HG02623 (cell line): ENCODE results near the gene SDC4.

ENCODE experiments used
- ATAC-seq: cut with Tn5 transposase; IDR thresholded peaks from one replicate; pipeline ENCODE4 v1.9.1; 2021; ENCODE audit warnings: moderate library complexity; ENCODE audit not compliant: unreplicated experiment

SDC4 gene

DNA sequence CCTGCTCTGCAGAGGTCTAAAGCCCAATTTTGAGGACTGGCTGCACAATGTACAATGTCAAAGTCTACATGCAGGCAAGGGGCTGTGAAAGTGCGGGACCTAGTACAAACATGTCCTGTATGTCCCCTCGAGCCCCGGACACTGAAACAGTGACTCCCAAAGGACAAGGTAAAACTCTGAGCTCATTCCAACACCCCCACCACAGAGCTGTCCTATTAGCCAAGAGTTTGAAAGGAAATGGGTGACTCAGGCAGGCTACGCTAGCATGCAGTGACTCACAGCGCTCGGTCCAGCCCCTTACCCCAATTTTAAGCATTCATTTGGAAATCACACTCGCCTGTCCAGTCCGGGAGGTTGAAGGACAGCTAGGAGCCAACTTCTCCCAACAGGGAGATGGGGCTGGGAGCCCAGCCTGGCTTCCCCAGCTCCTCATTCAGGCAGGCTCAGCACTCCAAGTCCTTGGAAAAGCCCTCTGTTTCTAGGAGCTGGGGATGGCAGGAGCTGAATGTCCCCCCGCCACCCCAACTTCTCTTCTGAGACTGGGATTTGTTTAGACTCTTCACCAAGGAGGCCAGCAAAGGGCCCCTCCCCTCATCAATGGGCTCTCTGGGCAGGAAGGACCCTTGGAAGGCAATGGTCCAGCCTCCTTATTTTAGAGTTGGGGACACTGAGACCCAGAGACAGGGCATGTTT lies 3.9 kb downstream of the SDC4 start:
- no peak for ATAC-seq

DNA sequence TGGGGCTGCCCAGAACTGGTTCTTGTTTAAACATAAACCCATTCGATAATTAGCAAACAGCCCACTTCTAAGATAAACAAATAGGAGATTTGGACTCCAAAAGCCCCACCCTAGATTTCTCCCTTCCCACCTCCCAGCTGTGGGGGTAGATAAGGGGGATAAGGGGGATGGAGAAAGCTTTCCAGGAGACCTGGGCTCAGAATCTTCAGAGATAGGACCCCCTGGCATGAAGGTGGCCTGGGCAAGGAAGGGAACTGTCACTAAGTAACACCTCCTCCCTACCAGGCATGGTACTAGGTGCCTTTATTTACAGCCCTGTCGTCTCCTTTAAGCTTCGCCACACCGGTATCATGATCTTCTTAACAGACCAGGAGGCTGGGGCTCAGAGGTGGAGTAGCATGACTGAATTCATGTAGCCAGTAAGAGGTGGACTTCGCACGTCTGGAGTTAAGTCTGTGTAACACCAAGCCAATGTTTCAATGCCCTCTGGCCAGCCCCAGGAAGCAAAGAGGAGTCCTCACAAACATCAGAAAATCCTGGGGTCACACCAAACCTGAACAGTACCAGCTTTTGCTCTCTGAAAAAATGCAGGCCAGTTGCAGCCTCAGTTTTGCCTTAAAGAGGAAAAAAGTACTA lies 4.6 kb downstream of the SDC4 start:
- ATAC-seq, result no peak

DNA sequence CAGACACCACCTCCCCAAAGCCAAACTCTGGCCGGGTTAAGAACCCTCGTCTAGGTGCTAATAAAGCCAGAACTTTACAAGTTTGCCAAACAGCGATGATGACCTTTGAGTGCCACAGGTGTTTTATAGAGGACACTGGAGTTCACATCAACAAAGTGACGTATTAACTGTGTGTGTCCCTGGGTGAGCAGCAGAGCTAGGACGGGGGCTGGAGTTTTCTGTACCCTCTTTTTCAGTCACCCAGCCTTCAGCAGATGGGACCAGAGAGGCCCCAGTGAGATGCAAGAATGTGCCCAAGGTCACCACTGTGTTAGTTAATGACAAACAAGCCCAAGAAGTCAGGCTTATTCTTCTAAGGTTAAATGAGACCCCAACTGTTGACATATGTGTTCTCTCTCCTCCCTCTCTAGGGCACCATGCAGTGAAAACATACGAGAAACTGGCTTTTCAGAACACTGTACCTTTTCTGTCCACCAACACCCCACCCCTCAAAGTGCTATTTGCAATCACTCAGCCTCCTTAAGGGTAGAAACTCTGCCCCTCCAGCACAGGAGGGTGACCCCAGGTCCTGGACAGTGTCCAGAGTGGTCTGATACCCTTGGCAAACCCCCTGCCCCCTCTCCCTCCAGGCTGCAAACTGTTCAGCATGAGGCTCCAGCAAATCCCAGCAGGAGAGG lies 5.2 kb downstream of the SDC4 start:
- ATAC-seq, result no peak

DNA sequence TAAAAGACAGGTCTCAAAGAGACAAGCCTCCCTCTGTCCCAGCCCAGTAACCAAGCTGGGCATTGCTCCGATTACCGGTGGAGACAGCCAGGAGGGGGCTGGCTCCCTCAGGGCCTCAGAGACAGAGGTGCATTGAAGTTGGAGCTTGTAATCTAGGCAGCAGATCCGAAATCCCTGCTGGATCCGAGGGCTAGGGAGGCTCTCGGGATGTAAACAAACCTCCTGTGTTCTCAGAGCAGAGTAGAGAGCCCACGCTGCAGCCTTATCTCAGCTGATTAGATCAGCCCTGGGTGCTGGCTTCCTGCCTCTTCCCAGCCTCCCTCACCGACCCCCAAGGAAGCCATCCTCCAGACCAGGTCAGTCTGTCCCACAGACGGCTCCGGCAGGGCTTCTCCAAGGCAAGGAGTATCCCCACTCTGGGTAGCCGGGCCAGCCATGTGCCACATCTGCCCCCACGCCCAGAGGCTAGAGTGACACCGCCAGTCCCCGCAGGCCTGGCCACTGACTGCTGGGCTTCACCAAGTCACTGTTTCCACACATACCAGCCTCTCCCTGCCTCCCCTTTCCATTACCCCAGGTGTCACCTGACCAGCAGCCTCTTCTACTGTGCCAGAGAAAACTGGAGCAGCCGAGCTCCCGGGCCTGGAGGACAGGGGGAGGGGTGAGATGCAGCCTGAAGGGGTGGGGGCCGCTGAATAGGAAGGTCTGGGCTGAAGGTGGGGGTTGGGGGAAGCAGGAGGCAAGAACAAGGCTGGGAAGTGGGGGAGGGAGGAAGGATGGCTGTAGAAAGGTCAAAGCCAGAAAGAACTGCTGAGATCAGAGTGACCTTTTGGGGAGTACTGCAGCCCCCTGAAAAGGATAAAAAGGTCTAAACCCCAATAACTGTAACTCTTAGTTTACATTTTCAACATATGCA lies 6.0 kb downstream of the SDC4 start:
- no peak for ATAC-seq

DNA sequence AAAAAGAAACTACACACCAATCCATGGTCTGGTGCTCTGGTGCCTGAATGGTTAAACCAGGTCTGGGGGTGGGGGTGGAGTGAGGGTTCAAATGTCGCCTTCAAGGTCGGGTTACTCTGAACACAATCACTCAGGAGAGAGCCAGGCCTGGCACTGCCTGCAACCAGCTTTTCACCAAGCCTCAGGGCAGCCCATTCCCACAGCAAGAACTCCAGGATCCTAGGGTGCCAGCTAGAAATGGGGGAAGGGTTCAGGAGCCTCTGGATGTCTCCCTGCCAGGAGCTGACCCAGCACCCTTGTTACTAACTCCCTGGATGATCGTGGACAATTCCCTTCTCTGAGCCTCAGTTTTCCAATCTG lies 6.7 kb downstream of the SDC4 start:
- no peak for ATAC-seq

DNA sequence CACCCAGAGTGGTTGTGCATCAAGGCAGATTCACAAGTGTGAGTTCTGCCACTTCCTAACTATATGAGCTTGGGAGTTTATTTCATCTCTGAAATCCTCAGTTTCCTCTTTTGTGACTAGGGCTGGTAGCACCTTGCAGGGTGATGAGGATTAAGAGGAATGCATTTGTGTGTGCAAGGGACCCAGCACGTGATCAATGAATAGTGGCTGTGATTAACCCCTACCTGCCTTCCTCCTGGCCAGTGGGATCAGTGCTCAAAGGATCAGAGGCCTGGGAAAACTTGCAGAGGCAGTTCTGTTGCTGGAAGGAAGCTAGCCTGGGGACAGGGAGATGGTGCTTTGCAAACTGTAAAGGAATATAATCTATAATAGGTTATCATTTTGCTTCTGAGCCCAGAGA lies 7.3 kb downstream of the SDC4 start:
- no peak for ATAC-seq

GRCh38 chr20:45340236-45340847 lies 7.9 kb downstream of the SDC4 start:
- ATAC-seq, result no peak

DNA sequence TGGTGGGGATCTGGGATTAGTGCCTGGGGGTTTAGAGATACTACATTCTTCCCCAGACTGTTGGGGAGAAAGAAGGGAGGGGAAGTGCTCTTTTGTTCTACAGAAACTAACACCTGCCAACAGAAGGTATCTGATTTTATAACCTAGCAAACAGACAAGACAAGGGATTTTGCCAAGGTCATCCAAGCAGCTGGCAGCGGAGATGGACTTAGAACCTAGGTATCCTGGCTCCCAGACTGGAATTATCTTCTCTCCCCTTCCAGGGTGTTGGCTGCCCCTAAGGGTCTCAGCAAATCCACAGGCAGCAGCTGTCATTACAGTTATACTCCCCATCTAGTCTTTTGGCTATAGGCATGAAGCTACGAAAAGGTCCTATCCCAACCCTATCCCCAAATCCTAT lies 8.4 kb downstream of the SDC4 start:
- no peak for ATAC-seq

GRCh38 chr20:45339084-45339483 lies 9.1 kb downstream of the SDC4 start:
- ATAC-seq, result no peak

GRCh38 chr20:45338121-45339030 lies 9.8 kb downstream of the SDC4 start:
- ATAC-seq, result no peak

GRCh38 chr20:45337367-45338120 lies 10.7 kb downstream of the SDC4 start:
- ATAC-seq, result no peak

DNA sequence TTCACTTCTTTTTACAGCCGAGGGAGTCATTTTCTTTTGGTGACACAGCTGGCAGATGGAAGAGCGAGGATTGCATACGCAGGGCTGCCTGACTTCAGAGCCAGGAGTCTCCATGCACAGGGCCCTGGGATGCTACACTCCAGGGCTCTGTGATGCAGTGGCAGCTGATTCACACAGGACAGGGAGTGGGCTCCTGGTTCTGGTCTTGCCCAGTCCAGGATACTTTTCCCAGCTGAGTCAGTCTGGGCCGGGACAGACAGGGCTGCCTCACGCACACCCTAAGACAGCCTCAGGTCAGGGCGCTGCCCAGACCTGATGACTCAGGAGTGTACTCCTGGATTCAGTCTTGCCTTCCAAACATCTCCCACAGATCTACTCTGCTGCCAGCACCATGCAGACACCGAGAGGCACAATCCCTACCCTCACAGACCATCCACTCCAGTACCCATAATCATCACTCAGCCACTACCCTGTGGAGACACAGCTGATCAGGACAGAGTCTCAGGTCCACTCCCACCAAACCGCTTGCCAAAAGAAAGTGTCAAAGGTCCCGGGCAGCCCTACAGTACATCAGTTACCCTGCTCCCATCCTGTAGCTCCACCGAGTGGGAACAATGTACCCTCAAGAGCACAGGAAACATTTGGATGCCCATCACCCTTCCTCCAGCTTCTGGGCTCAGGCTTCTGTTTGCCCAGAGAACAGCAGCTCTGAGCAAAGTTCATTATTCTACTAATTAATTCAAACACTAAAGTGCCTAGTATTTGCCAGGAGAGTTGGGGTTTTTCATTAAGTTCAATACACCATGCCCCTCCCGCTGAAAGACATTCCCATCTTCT lies 11.5 kb downstream of the SDC4 start:
- no peak for ATAC-seq

DNA sequence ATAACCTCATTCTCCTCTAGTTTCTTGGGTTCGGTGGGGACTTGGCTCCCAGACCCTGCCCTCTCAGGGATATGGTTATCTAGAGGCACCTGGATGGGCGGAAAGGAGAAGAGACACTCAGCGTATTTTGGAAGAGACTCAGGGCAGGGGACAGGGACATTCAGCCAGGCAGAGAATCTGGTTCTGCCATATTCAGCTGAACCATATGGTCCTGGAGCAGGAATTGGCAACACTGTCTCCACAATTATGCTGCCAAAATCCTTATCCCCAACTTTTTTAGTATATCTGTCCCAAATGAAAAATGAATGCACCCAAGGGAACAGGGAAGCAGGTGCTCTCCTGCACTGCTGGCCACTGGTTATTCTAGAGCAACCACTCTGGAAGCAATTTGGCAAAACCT lies 17.7 kb downstream of the SDC4 start:
- ATAC-seq, result no peak

DNA sequence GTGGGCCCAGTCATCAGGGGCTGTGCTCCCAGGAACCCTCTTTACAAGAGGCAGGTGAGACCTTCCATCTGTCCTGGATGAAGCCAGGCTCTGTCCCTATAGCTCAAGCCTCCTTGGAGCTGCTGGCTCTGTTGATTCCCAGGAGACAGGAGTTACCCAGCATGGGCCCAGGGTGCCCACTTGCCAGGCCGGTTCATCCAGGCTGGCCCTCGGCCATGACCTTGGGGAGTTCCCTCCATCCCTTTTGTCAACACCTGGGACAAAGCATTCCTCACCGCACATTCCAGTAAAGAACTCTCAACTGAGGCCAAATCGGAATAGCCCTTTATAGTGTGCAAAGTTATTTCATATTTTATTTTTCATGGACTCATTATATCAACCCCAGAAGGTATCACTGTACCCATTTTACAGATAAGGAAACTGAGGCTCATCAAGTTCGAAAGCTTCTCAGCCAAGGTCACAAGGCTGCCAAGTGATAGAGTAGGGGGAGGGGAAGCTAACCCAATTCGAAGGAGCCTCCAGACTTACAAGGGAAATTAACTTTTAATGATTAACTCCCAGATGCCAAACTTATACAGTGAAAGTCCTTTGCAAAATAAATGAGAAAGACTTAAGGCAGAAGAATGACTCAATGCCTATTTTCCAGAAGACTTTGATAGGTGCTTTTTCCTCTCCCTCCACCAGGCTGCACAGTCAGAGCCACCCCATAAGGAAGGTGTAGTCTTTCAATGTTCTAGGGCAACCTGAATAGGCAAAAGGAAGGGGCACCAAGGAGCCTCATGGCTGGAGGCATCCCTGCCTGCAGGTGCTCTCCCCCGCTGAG lies 18.5 kb downstream of the SDC4 start:
- no peak for ATAC-seq

DNA sequence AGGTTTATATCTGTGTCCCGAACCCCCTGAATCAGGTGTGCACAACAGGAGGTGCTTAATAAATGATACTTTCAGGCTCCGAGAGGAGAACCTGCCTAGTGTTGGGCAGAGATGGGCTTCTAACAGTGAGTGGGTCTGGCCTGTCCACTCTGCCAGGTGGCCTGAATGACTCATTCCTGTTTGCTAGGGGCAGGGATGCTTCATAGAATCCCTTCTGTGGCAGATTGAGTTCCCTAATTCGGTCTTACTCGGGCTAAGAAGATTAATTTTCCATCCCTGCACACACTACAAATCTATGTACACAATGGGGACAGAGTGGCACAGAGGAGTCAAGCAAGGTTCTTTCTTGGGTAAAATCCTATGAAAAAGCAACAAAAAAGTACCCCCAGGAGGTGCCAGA lies 19.8 kb downstream of the SDC4 start:
- no peak for ATAC-seq

DNA sequence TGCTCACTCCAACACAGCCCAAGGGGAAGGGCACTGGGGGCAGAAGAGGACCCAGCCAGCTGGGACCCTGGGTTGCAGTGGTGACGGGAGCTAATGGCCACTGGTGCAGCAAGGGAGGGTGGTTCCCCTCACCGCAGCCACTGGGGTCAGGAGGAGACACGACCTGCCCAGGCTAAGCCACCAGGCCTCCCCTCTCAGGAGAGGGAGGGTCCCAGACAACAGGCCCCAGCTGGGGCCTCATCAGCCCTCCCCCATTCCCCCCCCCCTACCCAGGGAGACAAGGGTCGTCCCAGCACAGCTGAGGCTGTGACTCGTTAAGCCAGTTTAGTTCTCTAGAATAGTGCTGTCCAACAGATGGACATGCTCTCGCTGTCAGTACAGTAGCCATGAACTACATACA lies 22.9 kb downstream of the SDC4 start:
- no peak for ATAC-seq

- no peak for ATAC-seq
Measured at GRCh38 chr20:45323731-45324130, 24.5 kb downstream of the SDC4 start.
